ENCODE data around the gene PRIM2.
"Not testable (repeated sequence)": the region's sequence is repeated elsewhere in the genome, so short reads cannot be mapped to it uniquely, and the experiment has no call there.

Gene PRIM2

DNA sequence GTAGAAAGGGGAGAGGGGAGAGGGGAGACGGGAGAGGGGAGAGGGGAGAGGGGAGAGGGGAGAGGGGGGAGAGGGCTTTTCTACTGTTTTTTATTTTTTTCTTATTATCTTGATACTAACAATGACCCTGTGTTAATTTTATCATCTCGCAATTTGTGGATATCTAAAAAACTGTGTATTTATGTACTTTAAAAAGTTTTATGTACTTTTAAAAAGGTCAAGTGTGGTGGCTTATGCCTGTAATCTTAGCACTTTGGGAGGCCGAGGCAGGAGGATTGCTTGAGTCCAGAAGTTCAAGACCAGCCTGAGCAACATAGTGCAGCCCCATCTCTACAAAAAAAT, 5.5 kb upstream of the PRIM2 start:
- ATAC-seq (replicated peaks; ENCODE audit: extremely low read depth, poor library complexity, severe bottlenecking), result no peak
- no peak for DNase-seq (ENCODE audit: low spot score in 2 of 2)
- H3K27ac Mint-ChIP-seq (ENCODE audit: low read depth), result no peak overlapping the region
- H3K4me1 Mint-ChIP-seq, result peaks cover 6% of the 10 kb centered on the region
- peaks cover 5% of the 10 kb centered on the region for H3K36me3 Mint-ChIP-seq (ENCODE audit: insufficient read depth)
- H3K9me3 Mint-ChIP-seq, result no peaks in the 10 kb centered on the region
- H3K4me3 Mint-ChIP-seq, result no peak overlapping the region
- peaks cover 12% of the 10 kb centered on the region for H3K27me3 Mint-ChIP-seq

- ATAC-seq (replicated peaks; ENCODE audit: extremely low read depth, poor library complexity, severe bottlenecking), result no peak
- no peak for DNase-seq (ENCODE audit: low spot score in 2 of 2)
- Mint-ChIP-seq H3K27me3 (peaks cover 1% of the 10 kb centered on the region), H3K9me3 (no peaks in the 10 kb centered on the region), H3K27ac (ENCODE audit: low read depth) (no peak overlapping the region), H3K4me1 (peaks cover 14% of the 10 kb centered on the region), H3K36me3 (ENCODE audit: insufficient read depth) (peaks cover 5% of the 10 kb centered on the region), H3K4me3 (no peak overlapping the region)
Observed at GRCh38 chr6:57313009-57313408, 4.4 kb upstream of the PRIM2 start.

GRCh38 chr6:57313711-57314471, 3.5 kb upstream of the PRIM2 start:
- ATAC-seq (replicated peaks; ENCODE audit: extremely low read depth, poor library complexity, severe bottlenecking), result no peak
- Mint-ChIP-seq H3K27ac (ENCODE audit: low read depth) (no peak overlapping the region), H3K4me3 (no peak overlapping the region), H3K4me1 (peaks cover 17% of the 10 kb centered on the region), H3K36me3 (ENCODE audit: insufficient read depth) (peaks cover 5% of the 10 kb centered on the region), H3K27me3 (no peaks in the 10 kb centered on the region), H3K9me3 (no peaks in the 10 kb centered on the region)
- no peak for DNase-seq (ENCODE audit: low spot score in 2 of 2)

- Mint-ChIP-seq H3K4me1 (peaks cover 26% of the 10 kb centered on the region), H3K4me3 (no peak overlapping the region), H3K27ac (ENCODE audit: low read depth) (no peak overlapping the region), H3K27me3 (no peaks in the 10 kb centered on the region), H3K9me3 (no peaks in the 10 kb centered on the region), H3K36me3 (ENCODE audit: insufficient read depth) (peaks cover 7% of the 10 kb centered on the region)
- DNase-seq (ENCODE audit: low spot score in 2 of 2), result no peak
- no peak for ATAC-seq (replicated peaks; ENCODE audit: extremely low read depth, poor library complexity, severe bottlenecking)
Observed at GRCh38 chr6:57315111-57315510, 2.3 kb upstream of the PRIM2 start.

GRCh38 chr6:57315851-57316250, 1.6 kb upstream of the PRIM2 start:
- Mint-ChIP-seq H3K36me3 (ENCODE audit: insufficient read depth) (peaks cover 7% of the 10 kb centered on the region), H3K9me3 (no peaks in the 10 kb centered on the region), H3K27ac (ENCODE audit: low read depth) (no peak overlapping the region), H3K4me3 (no peak overlapping the region), H3K27me3 (no peaks in the 10 kb centered on the region), H3K4me1 (peaks cover 30% of the 10 kb centered on the region)
- no peak for DNase-seq (ENCODE audit: low spot score in 2 of 2)
- ATAC-seq (replicated peaks; ENCODE audit: extremely low read depth, poor library complexity, severe bottlenecking), result no peak

- H3K36me3 Mint-ChIP-seq (ENCODE audit: insufficient read depth), result peaks cover 7% of the 10 kb centered on the region
- H3K4me1 Mint-ChIP-seq, result peaks cover 35% of the 10 kb centered on the region
- DNase-seq (ENCODE audit: low spot score in 2 of 2) (peak; percentile 76 to 77), ATAC-seq (replicated peaks; ENCODE audit: extremely low read depth, poor library complexity, severe bottlenecking) (peak; percentile 84)
- no peaks in the 10 kb centered on the region for H3K9me3 Mint-ChIP-seq
- peak overlapping the region; percentile 81 for H3K27ac Mint-ChIP-seq (ENCODE audit: low read depth)
- H3K4me3 Mint-ChIP-seq, result peak overlapping the region; percentile 94
- no peaks in the 10 kb centered on the region for H3K27me3 Mint-ChIP-seq
Observed at GRCh38 chr6:57316581-57317059, 810 bp upstream of the PRIM2 start.

DNA sequence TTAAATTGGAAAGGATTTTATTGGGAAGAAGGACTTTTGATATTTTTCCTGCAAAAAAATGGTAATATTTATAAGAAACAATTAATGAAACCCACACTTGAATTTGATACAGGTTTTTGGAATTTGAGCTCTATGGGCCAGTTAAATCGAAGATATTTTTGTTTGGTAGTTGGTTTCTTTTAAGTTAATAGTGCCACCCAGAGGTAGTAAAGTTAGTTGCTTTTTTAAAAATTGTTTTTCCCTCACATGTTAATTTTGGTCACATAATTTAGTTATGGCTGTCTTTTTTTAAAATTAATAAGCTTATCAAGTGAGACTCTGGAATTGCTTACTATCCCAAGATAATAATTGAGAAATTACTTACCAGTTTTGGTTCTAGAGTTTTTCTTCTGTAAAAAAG, 7.1 kb downstream of the PRIM2 start:
- H3K27ac Mint-ChIP-seq (ENCODE audit: low read depth), result no peak overlapping the region
- H3K27me3 Mint-ChIP-seq, result no peaks in the 10 kb centered on the region
- H3K4me1 Mint-ChIP-seq, result peaks cover 17% of the 10 kb centered on the region
- DNase-seq (ENCODE audit: low spot score in 2 of 2) (no peak), ATAC-seq (replicated peaks; ENCODE audit: extremely low read depth, poor library complexity, severe bottlenecking) (no peak)
- H3K9me3 Mint-ChIP-seq, result peaks cover under 1% of the 10 kb centered on the region
- peaks cover 38% of the 10 kb centered on the region for H3K36me3 Mint-ChIP-seq (ENCODE audit: insufficient read depth)
- H3K4me3 Mint-ChIP-seq, result no peak overlapping the region

DNA sequence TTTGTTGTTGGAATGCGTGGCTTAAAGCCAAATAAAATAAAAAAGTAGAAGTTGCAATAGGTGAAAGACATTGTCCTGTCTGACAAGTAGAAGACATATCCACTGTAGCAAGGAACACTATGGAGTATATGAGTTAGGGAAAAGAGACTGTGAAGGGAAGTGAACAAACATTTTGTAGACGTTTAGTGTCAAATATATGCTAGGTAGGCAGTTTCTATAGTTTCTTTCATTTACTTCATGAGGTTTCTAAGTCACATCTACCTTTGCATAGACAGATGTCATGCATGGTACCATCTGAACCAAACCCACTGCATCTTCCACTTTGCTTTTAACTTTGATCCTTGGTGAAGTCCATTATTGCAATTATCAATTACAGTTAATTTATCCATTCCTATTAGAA, 9.9 kb downstream of the PRIM2 start:
- Mint-ChIP-seq H3K4me1 (peaks cover 11% of the 10 kb centered on the region), H3K27me3 (no peaks in the 10 kb centered on the region), H3K36me3 (ENCODE audit: insufficient read depth) (peaks cover 42% of the 10 kb centered on the region), H3K9me3 (peaks cover 4% of the 10 kb centered on the region), H3K4me3 (no peak overlapping the region), H3K27ac (ENCODE audit: low read depth) (no peak overlapping the region)
- ATAC-seq (replicated peaks; ENCODE audit: extremely low read depth, poor library complexity, severe bottlenecking), result no peak
- no peak for DNase-seq (ENCODE audit: low spot score in 2 of 2)

GRCh38 chr6:57328074-57328473, 10.6 kb downstream of the PRIM2 start:
- peaks cover 42% of the 10 kb centered on the region for H3K36me3 Mint-ChIP-seq (ENCODE audit: insufficient read depth)
- H3K4me1 Mint-ChIP-seq, result peaks cover 17% of the 10 kb centered on the region
- peaks cover 4% of the 10 kb centered on the region for H3K9me3 Mint-ChIP-seq
- H3K27ac Mint-ChIP-seq (ENCODE audit: low read depth), result no peak overlapping the region
- no peak overlapping the region for H3K4me3 Mint-ChIP-seq
- no peaks in the 10 kb centered on the region for H3K27me3 Mint-ChIP-seq
- DNase-seq (ENCODE audit: low spot score in 2 of 2) (no peak), ATAC-seq (replicated peaks; ENCODE audit: extremely low read depth, poor library complexity, severe bottlenecking) (no peak)

- ATAC-seq (replicated peaks; ENCODE audit: extremely low read depth, poor library complexity, severe bottlenecking) (no peak), DNase-seq (ENCODE audit: low spot score in 2 of 2) (no peak)
- Mint-ChIP-seq H3K36me3 (ENCODE audit: insufficient read depth) (peaks cover 36% of the 10 kb centered on the region), H3K27me3 (no peaks in the 10 kb centered on the region), H3K4me3 (no peak overlapping the region), H3K9me3 (peaks cover 4% of the 10 kb centered on the region), H3K27ac (ENCODE audit: low read depth) (no peak overlapping the region), H3K4me1 (peaks cover 17% of the 10 kb centered on the region)
Observed at GRCh38 chr6:57329933-57330332, 12.5 kb downstream of the PRIM2 start.

DNA sequence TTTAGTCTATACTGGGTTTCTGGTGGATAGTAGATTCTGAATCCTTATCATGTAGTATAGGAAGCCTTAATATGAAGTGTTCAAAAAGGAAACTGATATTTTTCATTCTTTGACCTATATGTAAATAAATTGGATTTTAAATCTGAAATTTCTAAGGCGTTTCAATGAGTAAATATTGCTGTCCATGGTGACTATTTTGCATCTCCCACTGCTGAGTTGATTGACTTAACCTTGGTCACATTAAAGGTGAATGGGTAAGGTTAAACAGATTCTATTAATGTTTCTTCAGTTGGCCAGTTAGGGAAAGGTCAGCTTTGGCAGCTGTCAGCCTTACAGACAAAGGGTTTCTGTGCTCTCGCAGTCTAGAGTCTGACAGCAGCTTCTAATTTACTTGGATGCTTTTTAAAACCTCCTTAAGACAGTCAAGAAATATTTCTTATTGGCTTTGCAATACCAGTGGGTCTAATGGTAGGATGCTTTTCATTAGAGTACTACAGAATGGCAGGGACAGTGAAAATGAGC, 24.8 kb downstream of the PRIM2 start:
- Mint-ChIP-seq H3K9me3 (peaks cover 5% of the 10 kb centered on the region), H3K27ac (ENCODE audit: low read depth) (no peak overlapping the region), H3K4me1 (peaks cover 21% of the 10 kb centered on the region), H3K36me3 (ENCODE audit: insufficient read depth) (peaks cover 3% of the 10 kb centered on the region), H3K27me3 (no peaks in the 10 kb centered on the region), H3K4me3 (no peak overlapping the region)
- DNase-seq (ENCODE audit: low spot score in 2 of 2) (no peak), ATAC-seq (replicated peaks; ENCODE audit: extremely low read depth, poor library complexity, severe bottlenecking) (no peak)

- H3K4me1 Mint-ChIP-seq, result peaks cover 25% of the 10 kb centered on the region
- peak overlapping the region; percentile 73 for H3K27ac Mint-ChIP-seq (ENCODE audit: low read depth)
- H3K4me3 Mint-ChIP-seq; H3K9me3 Mint-ChIP-seq; ATAC-seq (replicated peaks; ENCODE audit: extremely low read depth, poor library complexity, severe bottlenecking); H3K27me3 Mint-ChIP-seq; H3K36me3 Mint-ChIP-seq (ENCODE audit: insufficient read depth); DNase-seq (ENCODE audit: low spot score in 2 of 2): not testable (repeated sequence)
Observed at GRCh38 chr6:57343342-57343741, 25.9 kb downstream of the PRIM2 start.

GRCh38 chr6:57346715-57347114, 29.3 kb downstream of the PRIM2 start:
- not testable (repeated sequence) for H3K27me3 Mint-ChIP-seq; H3K9me3 Mint-ChIP-seq; ATAC-seq (replicated peaks; ENCODE audit: extremely low read depth, poor library complexity, severe bottlenecking); H3K36me3 Mint-ChIP-seq (ENCODE audit: insufficient read depth); DNase-seq (ENCODE audit: low spot score in 2 of 2); H3K27ac Mint-ChIP-seq (ENCODE audit: low read depth); H3K4me3 Mint-ChIP-seq
- H3K4me1 Mint-ChIP-seq, result peaks cover 31% of the 10 kb centered on the region

All from central memory CD8-positive, alpha-beta T cell (primary cell).